ENCODE measurements around the gene RHCE. TPM values are rescaled to one million over a fixed set of nuclear protein-coding genes. Genes with fewer than 3 reads are reported as not detected.
"Not testable (repeated sequence)": the region's sequence is repeated elsewhere in the genome, so short reads cannot be mapped to it uniquely, and the experiment has no call there.

RHCE gene
- 0.44 and 1.5 TPM in 2 replicates for total RNA-seq (2012; rRNA removed)

GRCh38 chr1:25420715-25421114 lies at the start of gene RHCE:
RHCE (minus strand) TSS chr1:25420825; CDS start chr1:25420786, 39 bp downstream.
- H3K9ac ChIP-seq (ENCODE audit: low read depth, low read length); H3K36me3 ChIP-seq (ENCODE audit: insufficient read depth, low read length); H3K4me1 ChIP-seq (ENCODE audit: control insufficient read depth, insufficient read depth, low read length); H3K4me2 ChIP-seq (ENCODE audit: low read length); H3K4me3 ChIP-seq (ENCODE audit: low read length); H3K9me3 ChIP-seq (replicated peaks; ENCODE audit: low read length); H3K27me3 ChIP-seq (ENCODE audit: control insufficient read depth, insufficient read depth, low read length): not testable (repeated sequence)

DNA sequence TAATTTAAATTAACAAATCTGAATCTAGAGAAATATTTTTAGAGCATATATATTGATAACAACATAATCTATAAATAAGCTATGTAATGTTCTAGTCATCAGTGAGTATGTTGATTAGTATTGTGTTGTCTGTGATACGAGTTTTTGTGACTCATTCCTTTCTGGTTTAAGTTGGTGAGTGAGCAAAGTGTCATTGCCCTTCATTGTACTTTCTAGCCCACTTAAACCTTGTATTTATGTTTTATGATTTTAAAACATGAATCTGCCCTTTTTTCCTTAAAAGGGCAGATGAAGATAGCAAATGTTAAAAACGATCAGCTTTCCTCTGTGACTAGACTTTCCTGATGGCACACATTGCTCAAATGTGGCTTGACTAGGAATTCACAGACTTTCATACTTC lies 48.6 kb upstream of the RHCE start:
- Histone ChIP-seq H3K36me3 (ENCODE audit: insufficient read depth, low read length) (no peaks in the 10 kb centered on the region), H3K27me3 (ENCODE audit: control insufficient read depth, insufficient read depth, low read length) (no peaks in the 10 kb centered on the region), H3K4me3 (ENCODE audit: low read length) (no peak overlapping the region), H3K9ac (ENCODE audit: low read depth, low read length) (peak overlapping the region; percentile 29), H3K9me3 (replicated peaks; ENCODE audit: low read length) (no peaks in the 10 kb centered on the region), H3K4me2 (ENCODE audit: low read length) (no peak overlapping the region), H3K4me1 (ENCODE audit: control insufficient read depth, insufficient read depth, low read length) (peaks cover 16% of the 10 kb centered on the region)

DNA sequence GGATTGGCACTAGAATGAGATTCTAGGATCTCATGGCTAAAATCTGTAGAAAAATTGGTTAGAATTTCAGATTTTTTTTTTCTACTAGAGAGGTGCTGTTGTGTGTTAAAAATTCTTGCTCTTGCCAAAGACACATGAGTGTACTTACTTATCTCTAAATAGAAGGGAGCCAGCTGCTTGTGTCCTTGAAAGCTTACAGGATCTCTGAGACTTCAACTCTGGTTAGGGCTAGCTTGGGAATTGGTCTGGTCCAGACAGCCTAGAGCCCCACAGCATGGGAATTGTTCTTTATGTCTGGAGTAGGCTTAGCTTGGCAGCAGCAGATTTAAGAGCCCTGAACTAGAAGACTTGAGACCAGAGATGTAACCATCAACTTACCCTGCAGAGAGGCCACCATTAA lies 47.4 kb upstream of the RHCE start:
- Histone ChIP-seq H3K4me1 (ENCODE audit: control insufficient read depth, insufficient read depth, low read length) (peaks cover 16% of the 10 kb centered on the region), H3K9ac (ENCODE audit: low read depth, low read length) (no peak overlapping the region), H3K36me3 (ENCODE audit: insufficient read depth, low read length) (no peaks in the 10 kb centered on the region), H3K9me3 (replicated peaks; ENCODE audit: low read length) (no peaks in the 10 kb centered on the region), H3K27me3 (ENCODE audit: control insufficient read depth, insufficient read depth, low read length) (no peaks in the 10 kb centered on the region), H3K4me3 (ENCODE audit: low read length) (no peak overlapping the region), H3K4me2 (ENCODE audit: low read length) (no peak overlapping the region)

DNA sequence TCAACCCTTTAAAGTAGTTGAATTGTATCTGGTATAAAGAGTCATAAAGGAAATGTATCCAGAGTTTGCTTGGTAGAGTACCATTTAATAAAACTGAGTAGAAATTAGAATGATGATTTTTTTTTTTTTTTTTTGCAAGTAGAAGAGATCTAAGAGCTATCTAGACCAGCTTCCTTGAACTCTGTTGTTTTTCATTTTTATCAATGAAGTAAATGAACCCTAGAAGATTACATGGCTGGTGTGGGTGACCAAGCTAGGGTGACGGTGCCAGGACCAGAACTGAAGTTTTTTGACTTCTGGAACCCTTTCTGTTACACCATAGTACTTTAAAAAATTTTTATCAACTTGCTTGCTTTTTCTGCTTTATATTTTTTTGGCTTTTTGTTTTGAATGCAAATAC lies 47.0 kb upstream of the RHCE start:
- Histone ChIP-seq H3K27me3 (ENCODE audit: control insufficient read depth, insufficient read depth, low read length) (no peaks in the 10 kb centered on the region), H3K4me2 (ENCODE audit: low read length) (no peak overlapping the region), H3K4me3 (ENCODE audit: low read length) (no peak overlapping the region), H3K36me3 (ENCODE audit: insufficient read depth, low read length) (no peaks in the 10 kb centered on the region), H3K4me1 (ENCODE audit: control insufficient read depth, insufficient read depth, low read length) (peaks cover 16% of the 10 kb centered on the region), H3K9me3 (replicated peaks; ENCODE audit: low read length) (no peaks in the 10 kb centered on the region), H3K9ac (ENCODE audit: low read depth, low read length) (no peak overlapping the region)

DNA sequence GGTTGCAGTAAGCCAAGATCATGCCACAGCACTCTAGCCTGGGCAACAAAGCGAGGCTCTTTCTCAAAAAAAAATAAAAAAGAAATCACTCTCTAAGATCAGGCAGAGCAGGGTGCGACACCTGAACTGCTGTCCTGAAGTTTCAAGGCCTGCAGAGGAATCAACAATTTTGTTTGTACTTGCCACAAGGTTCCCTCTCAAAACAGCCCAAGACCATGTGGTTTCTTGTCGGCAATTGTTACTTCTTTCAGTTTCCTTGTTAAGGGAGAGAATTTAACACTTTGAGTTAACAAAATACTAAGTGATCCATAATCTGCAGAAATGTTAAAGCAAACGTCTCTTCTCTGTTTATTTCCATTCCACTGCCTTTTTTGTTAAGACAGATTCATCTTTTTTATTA lies 46.6 kb upstream of the RHCE start:
- Histone ChIP-seq H3K36me3 (ENCODE audit: insufficient read depth, low read length) (no peaks in the 10 kb centered on the region), H3K9ac (ENCODE audit: low read depth, low read length) (no peak overlapping the region), H3K4me3 (ENCODE audit: low read length) (no peak overlapping the region), H3K4me2 (ENCODE audit: low read length) (no peak overlapping the region), H3K27me3 (ENCODE audit: control insufficient read depth, insufficient read depth, low read length) (no peaks in the 10 kb centered on the region), H3K4me1 (ENCODE audit: control insufficient read depth, insufficient read depth, low read length) (peaks cover 16% of the 10 kb centered on the region), H3K9me3 (replicated peaks; ENCODE audit: low read length) (no peaks in the 10 kb centered on the region)

- Histone ChIP-seq H3K4me1 (ENCODE audit: control insufficient read depth, insufficient read depth, low read length) (no peaks in the 10 kb centered on the region), H3K27me3 (ENCODE audit: control insufficient read depth, insufficient read depth, low read length) (no peaks in the 10 kb centered on the region)
These were observed 42.1 kb upstream of the RHCE start for GRCh38 chr1:25462732-25463131.

DNA sequence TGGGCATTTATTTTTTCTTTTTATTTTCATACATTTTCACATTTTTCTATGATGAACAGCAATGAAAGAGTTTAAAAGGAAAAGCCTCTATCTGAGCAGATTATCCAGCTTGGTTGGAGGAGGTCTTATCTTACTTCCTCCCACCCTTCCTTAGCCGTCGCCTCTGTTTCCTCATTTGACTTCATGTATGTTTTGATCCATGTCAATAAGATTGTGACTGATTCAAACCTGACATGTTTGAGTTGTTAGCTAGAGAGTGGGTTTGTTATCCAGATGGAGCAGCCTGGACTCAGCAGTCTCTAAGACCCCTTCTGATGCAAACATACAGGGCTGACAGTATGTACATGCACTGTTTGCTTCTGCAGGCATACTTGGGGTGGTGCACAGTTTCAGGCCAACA lies 41.2 kb upstream of the RHCE start:
- Histone ChIP-seq H3K4me2 (ENCODE audit: low read length) (no peak overlapping the region), H3K4me3 (ENCODE audit: low read length) (no peak overlapping the region), H3K4me1 (ENCODE audit: control insufficient read depth, insufficient read depth, low read length) (no peaks in the 10 kb centered on the region), H3K9ac (ENCODE audit: low read depth, low read length) (no peak overlapping the region), H3K27me3 (ENCODE audit: control insufficient read depth, insufficient read depth, low read length) (no peaks in the 10 kb centered on the region), H3K36me3 (ENCODE audit: insufficient read depth, low read length) (peaks cover 31% of the 10 kb centered on the region), H3K9me3 (replicated peaks; ENCODE audit: low read length) (no peaks in the 10 kb centered on the region)

More at GRCh38 chr1:25462732-25463131, 42.1 kb upstream of the RHCE start:
- H3K36me3 ChIP-seq (ENCODE audit: insufficient read depth, low read length) = peaks cover 30% of the 10 kb centered on the region
- H3K9me3 ChIP-seq (replicated peaks; ENCODE audit: low read length) = no peaks in the 10 kb centered on the region
- no peak overlapping the region for H3K4me3 ChIP-seq (ENCODE audit: low read length)
- H3K4me2 ChIP-seq (ENCODE audit: low read length) = no peak overlapping the region
- no peak overlapping the region for H3K9ac ChIP-seq (ENCODE audit: low read depth, low read length)

DNA sequence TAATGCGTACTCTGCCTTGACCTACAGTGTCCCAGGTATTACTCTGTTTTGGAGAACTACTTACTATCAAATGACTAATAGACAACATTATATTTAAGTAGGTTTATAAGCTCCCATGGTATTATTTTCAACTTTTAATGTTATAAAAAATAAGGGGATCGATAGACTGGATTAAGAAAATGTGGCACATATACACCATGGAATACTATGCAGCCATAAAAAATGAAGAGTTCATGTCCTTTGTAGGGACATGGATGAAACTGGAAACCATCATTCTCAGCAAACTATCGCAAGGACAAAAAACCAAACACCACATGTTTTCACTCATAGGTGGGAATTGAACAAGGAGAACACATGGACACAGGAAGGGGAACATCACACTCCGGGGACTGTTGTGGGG lies 40.2 kb upstream of the RHCE start:
- not testable (repeated sequence) for H3K9me3 ChIP-seq (replicated peaks; ENCODE audit: low read length); H3K27me3 ChIP-seq (ENCODE audit: control insufficient read depth, insufficient read depth, low read length); H3K4me2 ChIP-seq (ENCODE audit: low read length); H3K9ac ChIP-seq (ENCODE audit: low read depth, low read length); H3K4me3 ChIP-seq (ENCODE audit: low read length); H3K4me1 ChIP-seq (ENCODE audit: control insufficient read depth, insufficient read depth, low read length)
- H3K36me3 ChIP-seq (ENCODE audit: insufficient read depth, low read length) = peaks cover 38% of the 10 kb centered on the region

- Histone ChIP-seq H3K27me3 (ENCODE audit: control insufficient read depth, insufficient read depth, low read length) (no peaks in the 10 kb centered on the region), H3K36me3 (ENCODE audit: insufficient read depth, low read length) (peaks cover 44% of the 10 kb centered on the region), H3K9ac (ENCODE audit: low read depth, low read length) (no peak overlapping the region), H3K4me1 (ENCODE audit: control insufficient read depth, insufficient read depth, low read length) (no peaks in the 10 kb centered on the region), H3K4me2 (ENCODE audit: low read length) (no peak overlapping the region), H3K9me3 (replicated peaks; ENCODE audit: low read length) (no peaks in the 10 kb centered on the region), H3K4me3 (ENCODE audit: low read length) (no peak overlapping the region)
These were observed 39.4 kb upstream of the RHCE start for GRCh38 chr1:25460020-25460419.

- Histone ChIP-seq H3K36me3 (ENCODE audit: insufficient read depth, low read length) (peaks cover 44% of the 10 kb centered on the region), H3K9me3 (replicated peaks; ENCODE audit: low read length) (no peaks in the 10 kb centered on the region), H3K27me3 (ENCODE audit: control insufficient read depth, insufficient read depth, low read length) (no peaks in the 10 kb centered on the region), H3K4me3 (ENCODE audit: low read length) (no peak overlapping the region), H3K4me2 (ENCODE audit: low read length) (no peak overlapping the region), H3K9ac (ENCODE audit: low read depth, low read length) (no peak overlapping the region), H3K4me1 (ENCODE audit: control insufficient read depth, insufficient read depth, low read length) (no peaks in the 10 kb centered on the region)
These were observed 38.1 kb upstream of the RHCE start for GRCh38 chr1:25458541-25459298.

DNA sequence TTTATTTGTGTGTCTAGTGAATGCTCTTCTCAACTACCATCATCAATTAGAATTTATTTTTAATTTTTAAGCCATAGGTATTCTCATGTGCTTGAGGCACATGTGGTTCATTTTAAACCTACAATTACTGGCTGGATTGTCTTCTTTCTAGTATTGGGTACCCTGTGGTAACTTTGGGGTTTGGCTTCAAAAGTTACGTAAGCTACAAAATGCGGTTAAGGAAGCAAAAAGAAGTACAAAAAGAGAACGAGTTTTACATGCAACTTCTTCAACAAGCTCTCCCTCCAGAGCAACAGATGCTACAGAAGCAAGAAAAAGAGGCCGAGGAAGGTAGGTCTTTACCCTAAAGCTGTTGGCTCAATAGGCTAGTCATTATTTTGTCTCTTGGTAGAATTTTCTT lies 35.9 kb upstream of the RHCE start:
- H3K27me3 ChIP-seq (ENCODE audit: control insufficient read depth, insufficient read depth, low read length) = no peaks in the 10 kb centered on the region
- H3K4me3 ChIP-seq (ENCODE audit: low read length) = no peak overlapping the region
- H3K9ac ChIP-seq (ENCODE audit: low read depth, low read length) = no peak overlapping the region
- H3K4me1 ChIP-seq (ENCODE audit: control insufficient read depth, insufficient read depth, low read length) = peaks cover under 1% of the 10 kb centered on the region
- peaks cover 39% of the 10 kb centered on the region for H3K36me3 ChIP-seq (ENCODE audit: insufficient read depth, low read length)
- H3K4me2 ChIP-seq (ENCODE audit: low read length) = no peak overlapping the region
- no peaks in the 10 kb centered on the region for H3K9me3 ChIP-seq (replicated peaks; ENCODE audit: low read length)

- Histone ChIP-seq H3K4me2 (ENCODE audit: low read length) (no peak overlapping the region), H3K27me3 (ENCODE audit: control insufficient read depth, insufficient read depth, low read length) (no peaks in the 10 kb centered on the region), H3K4me3 (ENCODE audit: low read length) (no peak overlapping the region), H3K9ac (ENCODE audit: low read depth, low read length) (no peak overlapping the region), H3K4me1 (ENCODE audit: control insufficient read depth, insufficient read depth, low read length) (peaks cover 13% of the 10 kb centered on the region), H3K36me3 (ENCODE audit: insufficient read depth, low read length) (peaks cover 22% of the 10 kb centered on the region), H3K9me3 (replicated peaks; ENCODE audit: low read length) (no peaks in the 10 kb centered on the region)
These were observed 31.3 kb upstream of the RHCE start for GRCh38 chr1:25451908-25452307.
